Adipocyte (in vitro differentiated cells): Measurements from ENCODE around the gene SLC25A31.

ENCODE experiments used
- DNase-seq: peaks from one replicate; pipeline ENCODE4 v3.0.0-alpha.2; 2015; ENCODE audit warnings: low read depth
- H3K27me3 ChIP-seq: replicated peaks from 2 replicates; pipeline ENCODE4 v1.7.0; 2013; ENCODE audit warnings: mild to moderate bottlenecking, low read length, moderate library complexity; ENCODE audit not compliant: control insufficient read depth, insufficient read depth
- H3K36me3 ChIP-seq: 2 replicates; pipeline ENCODE4 v1.7.0; 2013; ENCODE audit warnings: low read length, mild to moderate bottlenecking, moderate library complexity; ENCODE audit not compliant: control insufficient read depth, insufficient read depth, severe bottlenecking
- H3K4me1 ChIP-seq: 2 replicates; pipeline ENCODE4 v1.7.0; 2013; ENCODE audit warnings: mild to moderate bottlenecking, low read length, moderate library complexity; ENCODE audit not compliant: control insufficient read depth, insufficient read depth
- H3K4me3 ChIP-seq: 2 replicates; pipeline ENCODE4 v1.7.0; 2013; ENCODE audit warnings: mild to moderate bottlenecking, low read length, moderate library complexity
- H3K9ac ChIP-seq: 2 replicates; pipeline ENCODE4 v1.7.0; 2013; ENCODE audit warnings: mild to moderate bottlenecking, low read length, moderate library complexity
- H3K9me3 ChIP-seq: 2 replicates; pipeline ENCODE4 v1.7.0; 2013; ENCODE audit warnings: mild to moderate bottlenecking, low read length, moderate library complexity; ENCODE audit not compliant: control insufficient read depth

Gene SLC25A31

GRCh38 chr4:127741247-127741646 is 11.0 kb downstream of the SLC25A31 start:
- Histone ChIP-seq H3K4me3 (no peak overlapping the region), H3K36me3 (no peaks in the 10 kb centered on the region), H3K9me3 (peaks cover 6% of the 10 kb centered on the region), H3K27me3 (no peaks in the 10 kb centered on the region), H3K4me1 (no peaks in the 10 kb centered on the region), H3K9ac (no peak overlapping the region)
- DNase-seq: no peak

DNA sequence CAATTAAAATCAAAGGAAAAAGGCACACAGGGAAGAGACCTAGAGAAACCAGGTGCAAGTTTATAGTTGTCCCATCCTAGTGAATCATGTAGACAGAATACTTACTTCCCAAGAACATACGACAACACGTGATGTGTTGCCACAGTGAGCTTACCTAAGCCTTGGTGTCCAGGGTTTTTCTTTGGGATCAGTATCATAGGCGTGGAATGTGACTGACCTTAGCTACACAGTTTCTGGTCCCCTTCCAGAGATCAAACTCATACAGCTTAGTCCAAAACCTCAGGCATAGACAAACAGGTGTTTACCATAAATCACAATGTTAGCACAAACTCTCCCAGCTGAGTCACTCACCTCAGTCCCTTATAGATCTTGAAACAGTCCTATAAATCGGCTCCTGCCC is 17.7 kb downstream of the SLC25A31 start:
- H3K4me3 ChIP-seq: no peak overlapping the region
- no peak overlapping the region for H3K9ac ChIP-seq
- peaks cover 11% of the 10 kb centered on the region for H3K9me3 ChIP-seq
- no peak for DNase-seq
- H3K36me3 ChIP-seq: no peaks in the 10 kb centered on the region
- H3K27me3 ChIP-seq: no peaks in the 10 kb centered on the region
- H3K4me1 ChIP-seq: no peaks in the 10 kb centered on the region

- Histone ChIP-seq H3K36me3 (no peaks in the 10 kb centered on the region), H3K9me3 (peaks cover 11% of the 10 kb centered on the region), H3K27me3 (no peaks in the 10 kb centered on the region), H3K4me1 (no peaks in the 10 kb centered on the region), H3K4me3 (no peak overlapping the region), H3K9ac (no peak overlapping the region)
- no peak for DNase-seq
Observed at GRCh38 chr4:127748957-127749356, 18.8 kb downstream of the SLC25A31 start.

DNA sequence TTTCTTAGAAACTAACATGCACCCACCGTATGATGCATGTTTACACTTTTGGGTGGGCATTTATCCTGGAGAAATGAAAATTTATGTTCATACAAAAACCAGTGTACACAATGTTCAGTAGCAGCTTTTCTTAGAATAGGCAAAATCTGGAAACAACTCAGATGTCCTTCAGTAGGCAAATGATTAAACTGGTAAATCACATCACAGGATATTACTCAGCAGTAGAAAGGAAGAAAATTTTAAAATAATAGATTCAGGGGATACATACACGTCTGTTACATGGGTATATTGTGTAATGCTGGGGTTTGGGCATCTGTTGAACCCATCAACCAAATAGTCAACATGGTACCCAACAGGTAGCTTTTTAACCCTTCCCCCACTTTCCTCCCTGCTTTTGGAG is 26.7 kb downstream of the SLC25A31 start:
- Histone ChIP-seq H3K9me3 (peaks cover 3% of the 10 kb centered on the region), H3K27me3 (no peaks in the 10 kb centered on the region), H3K4me3 (no peak overlapping the region), H3K9ac (no peak overlapping the region), H3K36me3 (no peaks in the 10 kb centered on the region), H3K4me1 (no peaks in the 10 kb centered on the region)
- DNase-seq: no peak

- Histone ChIP-seq H3K4me3 (no peak overlapping the region), H3K27me3 (no peaks in the 10 kb centered on the region), H3K4me1 (no peaks in the 10 kb centered on the region)
Observed at GRCh38 chr4:127759228-127759820, 29.1 kb downstream of the SLC25A31 start.

GRCh38 chr4:127759893-127760292 is 29.7 kb downstream of the SLC25A31 start:
- DNase-seq: no peak
- Histone ChIP-seq H3K27me3 (no peaks in the 10 kb centered on the region), H3K9me3 (peaks cover 3% of the 10 kb centered on the region)

More at GRCh38 chr4:127759228-127759820, 29.1 kb downstream of the SLC25A31 start:
- H3K36me3 ChIP-seq: no peaks in the 10 kb centered on the region
- no peak overlapping the region for H3K9ac ChIP-seq
- H3K9me3 ChIP-seq: peaks cover 3% of the 10 kb centered on the region
- DNase-seq: no peak

GRCh38 chr4:127771535-127772275 is 41.5 kb downstream of the SLC25A31 start:
- Histone ChIP-seq H3K4me3 (no peak overlapping the region), H3K9ac (no peak overlapping the region), H3K27me3 (no peaks in the 10 kb centered on the region), H3K4me1 (no peaks in the 10 kb centered on the region), H3K9me3 (no peaks in the 10 kb centered on the region), H3K36me3 (no peaks in the 10 kb centered on the region)
- no peak for DNase-seq

More at GRCh38 chr4:127759893-127760292, 29.7 kb downstream of the SLC25A31 start:
- no peak overlapping the region for H3K4me3 ChIP-seq
- H3K9ac ChIP-seq: no peak overlapping the region
- H3K36me3 ChIP-seq: no peaks in the 10 kb centered on the region
- H3K4me1 ChIP-seq: no peaks in the 10 kb centered on the region

GRCh38 chr4:127772769-127773671 is 42.8 kb downstream of the SLC25A31 start:
- Histone ChIP-seq H3K36me3 (no peaks in the 10 kb centered on the region), H3K9ac (no peak overlapping the region), H3K9me3 (no peaks in the 10 kb centered on the region), H3K27me3 (no peaks in the 10 kb centered on the region), H3K4me1 (no peaks in the 10 kb centered on the region), H3K4me3 (no peak overlapping the region)
- no peak for DNase-seq

DNA sequence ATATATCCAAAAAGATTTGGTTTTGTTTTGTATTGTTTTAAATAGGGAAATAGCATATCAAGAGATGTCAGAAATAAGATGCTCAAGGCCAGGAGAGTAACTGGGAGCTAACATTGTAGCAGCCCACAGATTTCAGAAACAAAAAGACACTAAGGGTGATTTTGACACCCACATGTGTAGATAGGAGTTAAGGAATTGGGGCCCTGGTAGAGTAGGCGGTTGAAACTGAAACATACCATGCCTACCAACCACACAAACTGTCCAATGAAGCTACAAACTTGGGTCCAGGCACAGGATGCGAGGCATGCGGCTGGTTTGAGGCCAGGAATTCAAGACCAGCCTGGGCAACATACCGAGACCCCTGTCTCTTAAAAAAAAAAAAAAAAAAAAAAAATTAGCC is 45.6 kb downstream of the SLC25A31 start:
- Histone ChIP-seq H3K27me3 (no peaks in the 10 kb centered on the region), H3K9ac (no peak overlapping the region), H3K4me3 (no peak overlapping the region), H3K36me3 (no peaks in the 10 kb centered on the region), H3K9me3 (no peaks in the 10 kb centered on the region), H3K4me1 (no peaks in the 10 kb centered on the region)
- no peak for DNase-seq

DNA sequence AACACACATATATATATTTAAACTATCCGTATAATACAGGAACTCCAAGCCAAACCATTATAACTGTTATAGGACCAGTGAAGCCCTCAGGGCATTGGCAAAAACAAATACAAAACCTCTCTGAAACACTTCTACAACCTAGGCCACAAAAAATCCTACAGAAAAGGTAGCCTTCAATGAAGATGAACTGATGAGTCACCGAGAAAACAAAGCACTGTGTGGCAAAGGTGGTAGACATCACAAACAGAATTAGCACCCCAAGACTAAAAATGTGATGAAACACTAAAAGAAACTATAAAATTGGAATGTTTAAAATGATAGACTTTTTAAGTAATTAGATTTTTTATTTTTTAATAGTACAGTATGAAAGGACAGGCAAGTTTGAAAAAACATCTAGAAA is 46.4 kb downstream of the SLC25A31 start:
- Histone ChIP-seq H3K9me3 (no peaks in the 10 kb centered on the region), H3K9ac (no peak overlapping the region), H3K27me3 (no peaks in the 10 kb centered on the region), H3K36me3 (no peaks in the 10 kb centered on the region), H3K4me3 (no peak overlapping the region), H3K4me1 (no peaks in the 10 kb centered on the region)
- no peak for DNase-seq

- no peaks in the 10 kb centered on the region for H3K4me1 ChIP-seq
- no peaks in the 10 kb centered on the region for H3K9me3 ChIP-seq
- no peak for DNase-seq
- no peak overlapping the region for H3K9ac ChIP-seq
- no peak overlapping the region for H3K4me3 ChIP-seq
- H3K27me3 ChIP-seq: no peaks in the 10 kb centered on the region
- H3K36me3 ChIP-seq: no peaks in the 10 kb centered on the region
Observed at GRCh38 chr4:127777487-127777886, 47.3 kb downstream of the SLC25A31 start.
